ENCODE results near the gene KNL1.
"Not testable (repeated sequence)": the region's sequence is repeated elsewhere in the genome, so short reads cannot be mapped to it uniquely, and the experiment has no call there.

Gene KNL1, protein sequence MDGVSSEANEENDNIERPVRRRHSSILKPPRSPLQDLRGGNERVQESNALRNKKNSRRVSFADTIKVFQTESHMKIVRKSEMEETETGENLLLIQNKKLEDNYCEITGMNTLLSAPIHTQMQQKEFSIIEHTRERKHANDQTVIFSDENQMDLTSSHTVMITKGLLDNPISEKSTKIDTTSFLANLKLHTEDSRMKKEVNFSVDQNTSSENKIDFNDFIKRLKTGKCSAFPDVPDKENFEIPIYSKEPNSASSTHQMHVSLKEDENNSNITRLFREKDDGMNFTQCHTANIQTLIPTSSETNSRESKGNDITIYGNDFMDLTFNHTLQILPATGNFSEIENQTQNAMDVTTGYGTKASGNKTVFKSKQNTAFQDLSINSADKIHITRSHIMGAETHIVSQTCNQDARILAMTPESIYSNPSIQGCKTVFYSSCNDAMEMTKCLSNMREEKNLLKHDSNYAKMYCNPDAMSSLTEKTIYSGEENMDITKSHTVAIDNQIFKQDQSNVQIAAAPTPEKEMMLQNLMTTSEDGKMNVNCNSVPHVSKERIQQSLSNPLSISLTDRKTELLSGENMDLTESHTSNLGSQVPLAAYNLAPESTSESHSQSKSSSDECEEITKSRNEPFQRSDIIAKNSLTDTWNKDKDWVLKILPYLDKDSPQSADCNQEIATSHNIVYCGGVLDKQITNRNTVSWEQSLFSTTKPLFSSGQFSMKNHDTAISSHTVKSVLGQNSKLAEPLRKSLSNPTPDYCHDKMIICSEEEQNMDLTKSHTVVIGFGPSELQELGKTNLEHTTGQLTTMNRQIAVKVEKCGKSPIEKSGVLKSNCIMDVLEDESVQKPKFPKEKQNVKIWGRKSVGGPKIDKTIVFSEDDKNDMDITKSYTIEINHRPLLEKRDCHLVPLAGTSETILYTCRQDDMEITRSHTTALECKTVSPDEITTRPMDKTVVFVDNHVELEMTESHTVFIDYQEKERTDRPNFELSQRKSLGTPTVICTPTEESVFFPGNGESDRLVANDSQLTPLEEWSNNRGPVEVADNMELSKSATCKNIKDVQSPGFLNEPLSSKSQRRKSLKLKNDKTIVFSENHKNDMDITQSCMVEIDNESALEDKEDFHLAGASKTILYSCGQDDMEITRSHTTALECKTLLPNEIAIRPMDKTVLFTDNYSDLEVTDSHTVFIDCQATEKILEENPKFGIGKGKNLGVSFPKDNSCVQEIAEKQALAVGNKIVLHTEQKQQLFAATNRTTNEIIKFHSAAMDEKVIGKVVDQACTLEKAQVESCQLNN (N-terminal part only)

DNA sequence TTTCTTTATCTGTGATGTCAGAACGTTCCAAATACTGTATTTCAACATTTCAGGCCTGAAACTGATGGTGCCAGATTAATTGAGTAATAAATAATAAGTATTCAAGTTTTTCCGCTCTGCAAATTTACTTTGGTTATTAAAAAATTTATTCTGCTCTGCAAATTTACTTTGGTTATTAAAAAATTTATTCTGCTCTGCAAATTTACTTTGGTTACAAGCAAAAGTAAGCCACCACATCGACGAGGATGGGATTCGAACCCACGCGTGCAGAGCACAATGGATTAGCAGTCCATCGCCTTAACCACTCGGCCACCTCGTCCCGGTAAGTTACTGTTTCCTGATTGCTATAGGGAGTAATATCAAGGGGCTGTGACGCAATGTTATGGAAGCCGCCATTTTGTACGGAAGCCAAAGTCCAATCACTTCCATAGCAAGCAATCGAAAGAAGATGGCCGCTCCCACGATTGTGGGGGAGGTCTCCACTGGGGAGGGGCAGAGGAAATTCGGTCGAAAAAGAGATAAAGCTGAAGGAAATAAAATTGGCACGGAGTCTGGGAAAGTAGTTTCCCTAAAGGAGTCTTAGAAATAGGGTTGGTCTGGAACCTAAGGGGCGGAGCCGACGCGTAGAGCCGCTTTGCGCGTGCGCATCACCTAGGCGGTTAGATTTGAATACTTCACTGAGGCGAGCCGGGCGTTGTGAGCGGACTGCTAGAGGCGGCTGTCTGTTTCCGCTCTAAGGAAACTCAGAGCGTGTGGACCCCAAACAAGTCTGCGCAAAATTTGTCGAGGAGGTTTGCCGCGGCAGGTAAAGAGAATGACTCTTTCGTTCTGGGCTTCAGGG is at the start of gene KNL1:
TSS of gene KNL1 (plus strand) at position 662 of the 841 bp plus-strand sequence. CDS start 8,683 bp downstream, outside the sequence.
- peak; percentile 98 for DNase-seq

DNA sequence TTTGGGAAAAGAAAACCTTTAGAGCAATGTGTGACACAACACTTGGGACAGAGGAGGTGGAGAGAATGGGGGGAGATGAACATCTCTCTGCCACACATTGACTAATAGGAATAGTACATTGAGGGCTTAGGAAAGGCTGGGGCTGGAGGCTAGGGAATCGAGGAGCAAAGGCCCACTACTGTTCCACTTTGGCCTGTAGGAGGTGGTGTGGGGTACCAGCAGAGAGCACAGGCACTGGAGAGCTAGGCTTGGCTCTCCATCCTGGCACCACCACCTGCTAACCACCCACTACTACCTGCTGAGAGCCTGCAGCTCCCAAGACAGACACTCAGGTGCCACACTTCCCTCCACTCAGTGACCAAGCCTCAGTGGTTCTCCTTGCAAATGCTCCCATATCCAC is 48.6 kb upstream of the KNL1 start:
- DNase-seq, result no peak

- no peak for DNase-seq
Observed at GRCh38 chr15:40548610-40549009, 45.4 kb upstream of the KNL1 start.

GRCh38 chr15:40549894-40550293 is 44.2 kb upstream of the KNL1 start:
- DNase-seq, result no peak

DNA sequence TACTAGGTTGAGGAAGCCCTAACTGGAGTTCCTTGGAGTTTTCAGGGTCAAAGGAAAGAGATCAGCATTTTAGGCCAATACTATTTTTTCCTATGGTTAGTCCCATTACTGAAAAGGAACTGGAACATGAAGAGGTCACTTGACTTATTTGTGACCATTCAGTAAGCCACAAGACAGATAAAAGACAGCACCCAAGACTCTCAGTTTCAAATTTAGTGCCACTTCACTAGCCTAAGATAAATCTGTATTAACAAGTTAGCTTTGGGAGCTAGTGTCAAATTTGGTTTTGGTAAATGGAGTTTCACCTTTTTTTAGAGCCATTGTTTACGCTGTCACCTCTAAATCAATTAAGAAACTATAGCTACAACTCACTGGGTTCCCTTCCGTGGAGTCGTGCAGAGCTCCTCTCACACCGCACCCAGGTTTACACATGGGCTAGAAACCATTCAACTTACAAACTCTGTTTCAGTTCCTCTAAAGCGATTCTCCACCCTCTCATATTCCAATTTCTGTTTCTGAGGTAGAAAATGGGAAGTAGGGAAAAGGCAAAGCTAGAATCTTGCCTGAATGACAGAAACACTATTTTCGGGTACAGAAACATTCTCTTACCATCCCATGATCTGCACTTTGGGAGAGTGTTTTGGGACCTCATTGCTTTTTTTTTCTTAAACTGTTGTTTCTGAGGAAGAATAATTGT is 43.6 kb upstream of the KNL1 start:
- DNase-seq, result no peak

DNA sequence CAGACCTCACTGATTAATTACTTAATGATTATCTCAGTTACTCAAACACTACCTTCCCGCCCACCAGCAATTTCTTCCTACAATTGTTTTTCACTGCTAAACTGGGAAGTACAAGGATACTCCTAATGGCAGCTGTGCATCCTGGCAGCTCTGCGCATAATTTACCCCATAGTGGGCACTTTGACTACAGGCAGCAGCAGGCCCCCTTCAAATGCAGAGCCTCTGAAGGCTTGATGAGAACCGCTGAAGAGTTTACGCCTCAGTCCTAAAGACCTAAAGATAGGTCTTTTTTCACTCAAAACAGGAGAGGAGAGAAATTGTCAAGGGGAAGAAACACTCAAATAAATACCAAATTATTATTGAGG is 39.9 kb upstream of the KNL1 start:
- no peak for DNase-seq

- DNase-seq, result no peak
Observed at GRCh38 chr15:40555876-40556275, 38.2 kb upstream of the KNL1 start.

DNA sequence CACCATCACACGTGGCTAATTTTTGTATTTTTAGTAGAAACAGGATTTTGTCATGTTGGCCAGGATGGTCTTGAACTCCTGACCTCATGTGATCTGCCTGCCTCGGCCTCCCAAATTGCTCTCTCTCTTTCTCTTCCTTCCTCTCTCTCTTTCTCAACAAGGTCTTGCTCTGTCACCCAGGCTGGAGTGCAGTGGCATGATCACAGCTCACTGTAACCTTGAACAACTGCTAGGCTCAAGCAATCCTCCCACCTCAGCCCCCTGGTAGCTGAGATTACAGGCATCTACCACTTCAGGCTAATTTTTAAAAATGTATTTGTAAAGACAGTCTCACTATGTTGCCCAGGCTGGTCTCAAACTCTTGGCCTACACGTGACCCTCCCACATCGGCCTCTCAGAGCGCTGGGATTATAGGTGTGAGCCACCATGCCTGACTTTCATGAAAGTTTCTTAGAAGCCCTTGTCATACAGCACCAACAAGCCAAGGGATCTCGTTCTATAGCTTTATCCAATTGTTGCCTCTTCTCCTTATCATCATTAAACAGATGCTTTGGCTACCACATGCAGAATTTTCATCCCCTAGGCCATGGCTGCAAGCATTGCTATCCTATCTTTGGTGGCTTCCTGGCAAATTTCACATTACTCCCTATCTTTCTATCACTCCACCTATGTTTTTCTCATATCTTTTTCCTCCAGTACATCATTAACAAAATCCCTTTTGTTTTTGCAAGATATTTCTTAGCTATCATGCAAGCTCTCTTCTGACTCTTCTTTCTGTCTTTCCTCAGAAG is 34.9 kb upstream of the KNL1 start:
- peak; percentile 95 for DNase-seq

DNA sequence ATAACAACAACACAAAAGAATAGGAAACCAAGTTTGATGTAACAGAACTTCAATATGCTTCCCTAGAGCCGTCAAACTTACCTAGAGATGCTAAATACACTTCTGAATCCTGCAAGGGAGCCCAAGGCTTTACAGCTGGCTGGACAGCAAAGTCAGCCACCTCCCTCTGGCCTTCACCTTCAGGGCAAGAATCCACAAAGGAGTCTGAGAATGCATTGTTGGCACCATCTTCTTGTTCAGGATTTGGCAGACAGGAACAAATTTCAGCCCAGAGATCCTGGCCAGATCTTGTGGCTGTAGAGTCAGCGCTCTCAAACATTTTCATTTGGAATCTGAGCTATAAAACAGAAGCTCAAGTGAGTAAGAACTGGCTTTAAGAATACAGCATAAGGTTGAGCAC is 31.4 kb upstream of the KNL1 start:
- DNase-seq, result no peak

DNA sequence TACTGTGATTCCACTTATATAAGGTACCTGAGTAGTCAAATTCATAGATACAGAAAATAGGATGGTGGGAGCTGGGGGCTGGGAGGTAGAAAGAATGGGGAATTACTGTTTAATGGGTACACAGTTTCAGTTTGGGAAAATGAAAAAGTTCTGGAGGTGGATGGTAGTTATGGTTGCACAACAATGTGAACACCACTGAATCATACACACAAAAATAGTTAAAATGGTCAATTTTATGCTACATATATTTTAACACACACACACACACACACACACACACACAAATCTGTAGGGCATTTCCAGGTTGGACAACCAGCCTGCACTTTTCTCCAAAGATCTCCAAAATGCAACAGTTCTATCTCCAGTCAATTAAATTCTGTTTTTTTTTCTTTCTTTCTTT is 30.6 kb upstream of the KNL1 start:
- DNase-seq, result no peak

- DNase-seq, result peak; percentile 99
Observed at GRCh38 chr15:40564591-40565332, 29.3 kb upstream of the KNL1 start, which contains the start of gene CCDC32. CCDC32 (minus strand) TSS chr15:40565042; CDS start chr15:40563015, 2,027 bp downstream.

GRCh38 chr15:40565333-40566238 is 28.5 kb upstream of the KNL1 start:
- no peak for DNase-seq

DNA sequence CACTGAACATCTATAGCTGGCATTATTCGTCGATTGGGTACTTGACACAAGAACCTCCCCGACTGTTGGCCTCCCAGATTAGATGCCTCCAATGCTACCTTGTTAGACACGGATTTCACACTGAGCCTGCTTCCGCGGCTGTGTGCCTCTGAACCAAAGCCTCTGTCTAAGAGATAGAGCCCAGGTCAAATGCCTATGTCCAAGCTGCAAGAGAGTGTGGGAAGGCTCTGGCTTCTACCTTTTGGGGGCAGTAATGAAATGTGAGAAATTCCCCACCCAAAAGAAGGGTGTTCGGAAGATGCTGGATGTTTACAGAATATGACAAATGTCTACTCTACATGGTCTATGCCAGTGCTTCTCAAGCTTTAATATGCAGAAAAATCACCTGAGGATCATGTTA is 26.9 kb upstream of the KNL1 start:
- DNase-seq, result peak; percentile 84

- peak; percentile 96 for DNase-seq
Observed at GRCh38 chr15:40569129-40569953, 24.7 kb upstream of the KNL1 start, which contains the start of gene RPUSD2. RPUSD2 (plus strand) TSS chr15:40569299; CDS start chr15:40569338, 39 bp downstream.

DNA sequence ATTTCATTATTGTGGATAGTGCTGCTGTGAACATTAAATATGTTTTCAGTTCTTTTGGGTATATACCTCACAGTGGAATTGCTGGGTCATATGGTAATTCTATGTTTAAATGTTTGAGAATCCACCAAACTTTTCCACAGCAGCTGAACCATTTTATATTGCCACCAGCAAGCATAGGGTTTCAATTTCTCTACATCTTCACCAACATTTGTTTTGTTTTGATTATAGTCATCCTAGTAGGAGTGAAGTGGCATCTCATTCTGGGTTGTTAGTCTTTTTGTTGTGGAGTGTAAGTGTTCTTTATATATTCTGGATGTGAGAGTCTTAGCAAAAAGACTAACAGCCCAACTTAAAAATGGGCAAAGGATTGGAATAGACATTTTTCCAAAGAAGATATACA is 18.9 kb upstream of the KNL1 start:
- no peak for DNase-seq

- not testable (repeated sequence) for DNase-seq
Observed at GRCh38 chr15:40576914-40577313, 17.1 kb upstream of the KNL1 start.

- DNase-seq, result no peak
Observed at GRCh38 chr15:40578892-40579291, 15.2 kb upstream of the KNL1 start.

DNA sequence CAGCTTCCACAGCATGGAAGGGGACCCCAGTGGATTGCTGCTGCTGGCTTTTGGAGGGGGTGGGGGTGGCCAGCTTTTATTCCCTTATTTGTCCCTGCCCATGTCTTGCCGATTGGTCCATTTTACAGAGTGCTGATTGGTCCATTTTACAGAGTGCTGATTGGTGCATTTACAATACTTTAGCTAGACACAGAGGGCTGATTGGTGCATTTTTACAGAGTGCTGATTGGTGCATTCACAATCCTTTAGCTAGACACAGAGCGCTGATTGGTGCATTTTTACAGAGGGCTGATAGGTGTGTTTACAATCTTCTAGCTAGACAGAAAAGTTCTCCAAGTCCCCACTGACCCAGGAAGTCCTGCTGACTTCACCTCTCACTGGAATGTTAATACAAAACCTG is 12.3 kb upstream of the KNL1 start:
- DNase-seq, result not testable (repeated sequence)

All from OCI-M1 (cell line).